Dedifferentiated amniotic fluid mesenchymal stem cell (primary cell): Measurements from ENCODE around the gene KIF14.
A peak's percentile ranks its signal among the peaks of the same experiment; 100 is the strongest.
"Not testable (repeated sequence)": the region's sequence is repeated elsewhere in the genome, so short reads cannot be mapped to it uniquely, and the experiment has no call there.

Experiments
- DNase-seq: peaks from one replicate; pipeline ENCODE4 v3.0.0-alpha.2; 2016; ENCODE audit errors: extremely low spot score

The KIF14 gene

DNA sequence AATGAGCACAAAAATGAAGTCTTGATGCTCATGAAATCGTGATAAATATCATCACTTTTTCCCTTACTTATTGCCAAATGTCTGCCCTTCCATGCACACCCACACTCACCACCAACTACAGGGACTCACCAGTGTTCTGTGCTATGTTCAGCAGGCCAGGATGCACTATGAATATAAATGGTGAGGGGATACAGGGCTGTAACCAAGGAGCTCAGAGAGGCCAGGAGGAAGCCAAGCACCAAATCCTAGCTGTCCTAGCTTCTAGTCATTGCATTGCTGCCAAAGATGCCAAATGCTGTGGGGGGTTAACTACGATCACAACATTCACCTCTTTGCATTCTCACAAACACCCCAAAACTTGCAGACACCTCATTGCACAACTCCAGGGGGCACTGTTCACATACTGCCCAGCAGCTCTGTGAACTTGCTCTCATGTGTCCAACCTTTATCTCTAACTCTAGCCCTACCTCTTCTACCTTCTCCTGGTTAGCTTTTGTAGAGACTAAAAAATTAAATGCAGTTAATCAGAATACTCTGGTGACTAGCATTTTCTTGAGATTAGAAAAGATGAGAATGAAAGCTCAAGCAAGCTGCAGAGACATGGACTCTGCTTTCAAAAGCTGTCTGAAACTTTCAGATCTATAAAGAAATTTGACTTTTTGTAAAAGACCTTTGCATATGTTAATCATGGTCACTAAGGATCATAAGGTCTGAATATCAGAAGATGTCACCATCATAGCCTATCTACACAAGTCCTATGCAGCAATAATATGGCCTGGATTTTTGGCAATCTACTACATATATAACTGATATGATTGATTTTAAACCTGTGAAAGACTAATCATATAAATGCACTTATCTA lies 13.9 kb upstream of the KIF14 start:
- no peak for DNase-seq

DNA sequence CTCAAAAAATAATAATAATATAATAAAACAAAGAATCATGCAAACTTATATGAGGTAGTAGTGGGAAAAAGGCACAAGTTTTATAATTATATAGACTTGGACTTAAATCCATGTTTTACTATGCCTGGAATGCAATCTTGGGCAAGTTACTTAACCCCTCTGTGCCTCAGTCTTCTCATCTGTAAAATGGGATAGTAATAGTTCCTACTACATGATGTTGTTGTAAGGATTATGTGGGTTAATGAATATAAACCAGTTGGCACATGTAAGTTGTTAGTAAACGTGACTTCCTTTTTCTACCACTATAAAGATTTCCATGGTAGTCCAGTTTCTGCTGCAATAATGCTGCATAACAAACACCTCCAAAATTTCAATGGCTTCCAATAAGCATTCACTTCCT lies 10.8 kb upstream of the KIF14 start:
- DNase-seq: no peak

DNA sequence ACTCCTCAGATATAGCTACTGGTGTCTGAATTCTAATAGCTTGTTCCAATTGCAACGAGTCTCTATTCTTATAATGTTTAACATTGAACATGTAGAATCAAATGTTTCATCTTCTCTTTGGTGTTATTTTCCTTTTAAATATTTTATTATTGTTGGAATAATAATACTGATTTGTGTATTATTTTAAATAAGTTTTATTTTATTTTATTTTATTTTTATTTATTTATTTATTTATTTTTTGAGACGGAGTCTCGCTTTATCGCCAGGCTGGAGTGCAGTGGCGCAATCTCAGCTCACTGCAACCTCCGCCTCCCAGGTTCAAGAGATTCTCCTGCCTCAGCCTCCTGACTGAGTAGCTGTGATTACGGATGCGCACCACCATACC lies 10.0 kb upstream of the KIF14 start:
- not testable (repeated sequence) for DNase-seq

DNA sequence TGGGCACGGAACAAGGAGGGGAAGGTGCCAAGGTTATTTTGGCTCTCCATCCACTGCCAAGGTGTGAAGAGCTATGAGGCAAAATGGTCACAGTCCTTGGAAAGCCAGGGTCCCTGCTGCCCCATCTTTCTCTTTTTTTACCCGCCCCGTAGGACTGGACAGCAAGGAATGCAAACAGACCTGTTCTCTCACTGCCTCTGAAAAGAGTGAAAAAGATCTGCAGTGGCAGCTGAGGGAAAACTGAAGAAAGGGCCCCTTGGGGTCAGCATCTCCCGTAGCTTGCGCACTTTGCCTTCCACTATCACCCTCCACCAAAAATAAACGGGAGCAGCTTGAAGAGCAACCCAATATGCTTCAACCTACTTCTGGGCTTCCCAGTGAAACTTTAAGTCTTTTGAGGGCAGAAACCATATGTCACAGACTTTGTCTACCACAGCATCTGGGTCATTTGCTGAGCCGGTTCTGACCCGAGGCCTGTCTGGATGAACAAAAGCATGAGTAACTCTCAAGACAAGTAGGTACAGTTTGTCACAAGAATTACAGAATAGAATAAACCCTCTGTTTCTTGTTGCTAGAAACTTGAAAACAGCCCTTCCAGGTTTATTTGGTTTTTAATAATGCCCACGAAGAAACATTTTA lies 9.4 kb upstream of the KIF14 start:
- DNase-seq: no peak

DNA sequence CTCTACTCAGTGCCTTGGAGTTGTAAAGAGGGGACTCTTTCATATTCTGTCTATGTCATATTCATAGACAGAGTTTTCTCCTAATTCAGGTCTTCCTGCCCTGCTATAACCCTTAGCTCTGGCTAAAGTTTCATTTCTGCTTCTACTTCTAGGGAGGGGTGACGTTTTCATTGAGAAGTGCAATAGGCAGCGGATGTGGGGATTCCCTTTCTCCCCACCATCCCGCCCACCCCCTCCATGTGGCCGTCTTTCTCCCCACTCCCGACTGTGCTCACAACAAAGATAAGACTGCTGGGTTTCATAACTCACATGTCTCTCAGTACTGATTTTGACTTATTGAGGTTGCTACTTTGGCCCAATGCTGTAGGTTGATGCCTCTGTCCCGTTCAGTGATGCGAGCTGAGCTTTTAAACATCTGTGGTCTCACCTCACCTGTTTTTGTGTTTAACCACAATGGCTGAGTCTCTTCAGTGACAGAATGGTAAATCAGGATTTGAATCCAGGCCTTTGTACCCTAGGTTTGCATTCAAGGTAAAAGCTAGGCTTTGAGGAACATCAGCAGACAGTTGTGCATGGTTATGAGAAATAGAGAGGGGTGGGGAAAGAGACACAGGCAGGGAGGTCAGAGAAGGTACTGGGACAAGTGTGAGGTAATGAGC lies 7.8 kb upstream of the KIF14 start:
- DNase-seq: no peak

DNA sequence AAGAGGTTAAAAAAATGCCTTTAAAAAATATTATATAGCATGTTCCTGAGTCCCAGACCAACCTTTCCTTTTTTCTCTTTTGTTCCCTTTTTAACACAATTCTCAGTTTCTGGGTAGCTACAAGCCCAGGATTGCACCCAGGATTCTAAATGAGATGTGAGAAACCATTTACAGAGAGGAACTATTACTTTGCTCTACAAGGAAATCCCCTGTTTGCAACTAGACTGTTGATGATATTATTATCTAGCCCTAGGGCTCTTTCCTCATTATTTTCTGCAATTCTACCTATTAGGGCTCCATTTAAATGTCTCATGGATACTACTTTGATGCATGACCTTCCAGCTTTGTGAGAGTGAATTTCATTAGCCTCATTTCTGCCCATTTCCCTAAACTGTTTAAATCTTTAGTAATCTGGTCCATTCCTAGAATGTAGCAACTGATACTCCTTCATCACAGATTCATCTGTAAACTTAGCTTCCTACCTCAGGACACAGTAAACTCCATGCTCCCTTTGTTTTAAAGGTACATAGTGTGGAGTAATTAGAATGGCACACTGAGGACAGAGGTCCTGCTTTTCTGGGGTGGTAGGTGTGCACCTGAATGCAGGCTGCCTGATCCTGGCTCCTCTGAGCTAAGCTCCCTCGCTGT lies 7.1 kb upstream of the KIF14 start:
- no peak for DNase-seq

DNA sequence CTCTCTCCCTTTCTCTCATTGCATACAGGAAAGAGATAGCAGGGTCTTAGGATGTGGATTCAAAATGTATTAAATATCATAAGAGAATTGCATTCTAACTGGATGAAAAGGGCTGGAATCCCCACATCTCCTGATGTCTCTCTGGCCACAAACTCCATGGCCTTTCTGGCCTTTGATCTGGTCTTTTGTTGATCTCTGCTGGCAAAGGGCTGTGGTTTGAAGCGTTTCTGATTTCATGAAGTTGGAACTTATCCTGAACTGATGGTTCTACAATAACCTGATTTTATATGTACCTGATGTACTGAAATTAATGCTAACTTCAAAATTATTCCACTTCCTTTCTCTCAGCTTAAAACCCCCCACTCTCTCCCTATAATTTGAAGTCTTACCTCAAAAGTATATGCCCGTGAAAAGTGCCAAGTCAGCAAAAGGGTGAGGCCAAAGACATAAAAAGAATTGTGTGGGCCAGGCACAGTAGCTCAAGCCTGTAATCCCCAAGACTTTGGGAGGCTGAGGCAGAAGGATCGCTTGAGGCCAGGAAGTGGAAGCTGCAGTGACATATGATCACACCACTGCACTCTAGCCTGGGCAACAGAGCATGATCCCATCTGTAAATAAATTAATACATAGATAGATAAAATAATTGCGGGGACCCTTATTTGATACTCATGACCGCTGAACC lies 6.4 kb upstream of the KIF14 start:
- DNase-seq: no peak

DNA sequence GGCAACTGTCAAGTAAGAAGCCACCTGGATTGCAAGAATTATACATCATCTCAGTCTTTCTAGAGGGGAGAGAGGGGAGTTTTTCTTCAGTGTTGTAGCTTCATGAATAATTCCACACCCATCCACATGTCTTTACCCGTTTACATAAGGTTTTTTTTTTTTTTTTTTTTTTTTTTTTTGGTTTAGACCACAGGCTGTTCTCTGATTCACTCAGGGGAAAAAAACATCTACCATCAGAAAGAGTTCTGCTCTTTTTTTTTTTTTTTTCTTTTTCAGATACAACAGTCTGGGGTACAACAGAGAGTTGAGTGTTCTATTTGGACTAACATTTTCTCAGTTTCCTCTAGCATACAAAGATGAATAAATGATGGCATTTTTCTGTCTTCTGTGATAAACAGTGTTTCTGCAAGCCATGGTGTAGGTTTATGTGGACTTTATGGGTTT lies 4.9 kb upstream of the KIF14 start:
- no peak for DNase-seq

DNA sequence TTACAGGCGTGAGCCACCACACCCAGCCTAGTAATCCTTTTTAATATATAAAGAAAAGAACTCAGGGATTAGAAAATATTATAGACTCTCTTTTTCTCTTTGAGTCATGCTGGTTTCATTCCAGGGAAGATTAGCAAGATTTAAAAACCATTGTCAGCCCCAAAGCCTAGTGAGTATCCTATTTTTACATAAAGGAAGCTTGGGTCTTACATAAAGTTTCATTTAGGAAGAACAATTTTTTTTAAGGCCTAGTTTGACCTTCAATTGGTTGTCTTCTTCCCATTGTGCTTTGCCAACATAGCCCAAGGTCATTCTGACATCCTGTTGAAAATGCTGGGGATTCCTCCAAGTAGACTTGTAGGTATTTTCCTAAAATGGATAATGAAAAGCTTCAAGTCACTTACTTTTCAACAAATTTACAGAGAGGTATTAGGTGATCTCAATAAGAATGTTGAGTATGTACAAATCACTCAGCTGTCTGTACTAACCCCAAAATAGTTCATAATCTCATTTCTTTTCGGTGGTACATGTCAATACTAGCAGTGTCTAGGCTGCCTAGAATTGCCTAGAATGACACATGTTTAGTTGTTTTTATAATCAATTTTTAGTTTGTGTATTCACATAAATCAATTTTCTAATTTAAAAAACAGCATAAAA lies 4.3 kb upstream of the KIF14 start:
- DNase-seq: no peak

DNA sequence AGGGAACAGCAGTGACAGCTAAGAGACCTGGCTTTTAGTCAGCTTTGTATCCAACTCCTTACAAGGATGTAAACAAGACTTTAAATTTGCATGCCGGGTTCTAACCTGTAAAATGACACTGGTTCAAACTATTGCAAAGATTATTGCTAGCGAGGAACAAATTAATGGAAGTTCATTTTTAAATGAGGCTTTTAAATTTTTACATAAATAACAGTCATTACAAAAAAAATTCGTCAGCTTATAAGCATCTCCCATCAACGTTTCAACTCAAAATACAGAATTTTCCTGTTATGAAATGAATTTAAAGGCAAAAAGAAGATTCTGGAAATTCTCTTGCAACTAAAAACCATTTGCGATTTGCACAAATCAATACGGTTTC lies 668 bp downstream of the KIF14 start:
- no peak for DNase-seq

DNA sequence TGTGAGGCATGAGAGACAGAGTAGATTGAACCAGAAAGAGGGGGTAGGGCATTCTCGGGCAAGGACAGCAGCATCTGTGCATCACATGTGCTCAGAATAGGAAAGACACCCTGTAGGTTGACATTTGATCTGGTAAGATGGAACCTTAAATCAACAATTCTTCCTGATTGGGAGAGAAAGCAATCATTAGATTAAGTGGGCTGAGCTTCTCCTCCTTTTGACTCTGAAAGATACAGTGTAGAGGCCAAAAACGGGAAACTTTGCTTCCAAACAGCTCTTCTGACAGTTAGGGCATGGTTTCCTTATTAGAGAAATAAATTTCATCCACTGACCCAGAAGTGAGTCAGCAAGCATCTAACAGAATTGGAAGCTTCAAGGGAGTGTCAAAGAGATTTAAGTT lies 9.7 kb downstream of the KIF14 start:
- no peak for DNase-seq

DNA sequence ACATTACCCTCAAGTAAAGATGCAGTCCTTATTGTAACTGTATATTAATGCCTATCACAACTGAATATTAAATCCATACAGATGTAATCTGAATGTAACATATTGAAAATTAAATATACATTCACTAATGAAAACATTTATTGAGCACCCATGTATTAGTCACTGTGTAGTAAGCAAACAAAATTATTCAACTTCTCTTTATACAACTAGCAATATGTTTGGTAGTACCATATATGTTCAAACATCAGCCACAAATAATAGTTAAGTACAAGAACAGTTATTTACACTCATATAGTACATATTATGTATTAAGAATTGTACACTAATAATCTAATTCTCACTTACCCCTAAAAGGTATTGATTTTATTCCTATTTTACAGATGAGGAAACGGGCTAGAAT lies 17.9 kb downstream of the KIF14 start:
- DNase-seq: no peak

DNA sequence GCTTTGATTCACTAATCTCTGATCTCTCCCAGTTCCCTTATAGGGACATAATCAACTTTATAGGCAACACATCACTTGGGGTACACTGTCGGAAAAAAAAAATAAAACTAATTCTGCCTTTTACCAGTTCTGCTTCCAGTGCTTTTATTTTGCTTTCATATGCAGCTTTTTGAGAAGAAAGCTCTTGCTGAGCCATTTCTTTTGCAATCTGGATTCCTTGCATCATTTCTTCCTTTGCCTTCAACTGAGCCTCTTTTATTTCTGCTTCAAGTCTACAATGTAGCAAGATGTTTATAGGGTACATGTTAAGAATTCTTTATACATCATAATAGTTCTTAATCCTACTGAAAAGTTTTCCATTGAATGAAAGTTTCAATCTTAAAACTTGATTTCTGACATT lies 30.6 kb downstream of the KIF14 start:
- no peak for DNase-seq

DNA sequence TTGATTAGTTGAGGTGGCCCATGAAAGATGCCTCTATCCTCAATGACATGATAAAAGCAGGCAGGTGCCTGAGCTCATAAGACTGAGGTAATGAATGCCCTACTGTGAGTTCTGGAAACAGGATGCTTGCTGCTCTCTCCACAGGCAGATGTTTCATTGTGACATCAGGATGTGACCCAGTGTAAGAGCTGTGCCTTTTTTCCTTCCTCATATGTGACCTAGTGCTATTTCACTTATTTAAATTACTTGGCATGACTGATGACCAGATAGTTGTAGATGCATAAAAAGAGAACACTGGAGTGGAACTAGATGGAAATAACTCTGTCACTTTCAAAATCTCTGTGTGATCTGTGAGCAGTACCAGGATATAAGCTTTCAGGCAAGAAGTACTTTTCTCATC lies 31.9 kb downstream of the KIF14 start:
- no peak for DNase-seq

DNA sequence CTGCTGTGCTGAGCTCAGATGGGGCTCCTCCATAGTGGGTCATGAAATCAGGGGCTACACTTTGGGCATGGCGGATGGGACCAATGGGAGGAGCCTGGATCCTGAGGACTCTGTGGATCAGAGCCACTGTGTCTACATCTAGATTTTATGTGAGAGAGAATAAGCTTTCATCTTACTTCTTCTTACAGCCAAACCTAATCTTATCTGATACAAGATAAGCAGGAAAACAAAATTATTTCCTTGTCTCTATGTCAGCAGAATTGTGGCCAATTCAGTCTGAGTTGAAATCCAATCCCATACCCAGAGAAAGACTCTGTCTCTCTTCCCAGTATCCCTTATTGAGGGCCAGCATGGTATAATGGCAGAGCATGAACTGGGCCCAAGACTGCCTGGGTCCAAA lies 56.2 kb downstream of the KIF14 start:
- no peak for DNase-seq

DNA sequence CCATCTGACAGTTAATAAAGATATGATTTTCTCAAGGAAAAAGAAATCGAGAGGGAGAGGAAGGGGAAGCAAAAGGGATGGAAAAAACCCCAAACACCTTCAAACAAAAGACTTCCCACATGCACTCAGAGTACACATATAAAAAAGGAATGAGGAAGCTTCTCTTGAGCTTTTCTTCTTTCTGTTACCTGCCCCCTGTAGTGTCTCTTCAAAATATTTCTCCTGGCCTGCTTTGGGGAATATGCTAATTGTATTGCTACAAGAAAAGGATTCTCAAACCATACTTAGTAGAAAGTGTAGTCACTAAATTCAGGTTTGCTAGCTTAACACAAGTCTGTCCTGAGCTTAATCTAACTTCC lies 58.7 kb downstream of the KIF14 start:
- no peak for DNase-seq

DNA sequence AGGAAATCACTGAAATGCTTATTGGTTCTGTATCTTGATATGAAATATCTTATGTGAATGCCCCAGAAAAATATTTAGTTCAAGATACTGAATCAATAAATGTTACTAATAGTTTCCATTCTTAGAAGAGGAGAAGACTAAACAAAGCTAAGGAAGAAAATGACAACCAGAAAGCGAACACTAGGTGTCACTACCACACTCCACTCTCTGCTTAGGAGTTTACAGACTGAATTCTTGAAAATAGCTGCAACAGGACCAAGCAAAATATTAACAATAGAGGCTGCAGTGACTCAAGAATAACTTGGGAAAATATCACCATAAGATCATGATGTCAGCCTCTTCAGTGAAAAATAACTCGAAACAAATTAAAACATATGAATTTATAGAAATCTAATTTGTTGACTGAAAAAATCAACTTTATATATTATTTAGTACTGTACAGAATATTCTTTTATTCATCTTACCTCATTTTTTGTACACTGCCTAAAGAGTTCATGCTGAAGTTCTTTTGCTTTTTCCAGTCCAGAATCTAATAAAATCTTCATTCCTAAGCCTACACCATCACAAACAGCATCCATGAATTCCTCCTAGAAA lies 61.6 kb downstream of the KIF14 start:
- DNase-seq: peak; percentile 82

DNA sequence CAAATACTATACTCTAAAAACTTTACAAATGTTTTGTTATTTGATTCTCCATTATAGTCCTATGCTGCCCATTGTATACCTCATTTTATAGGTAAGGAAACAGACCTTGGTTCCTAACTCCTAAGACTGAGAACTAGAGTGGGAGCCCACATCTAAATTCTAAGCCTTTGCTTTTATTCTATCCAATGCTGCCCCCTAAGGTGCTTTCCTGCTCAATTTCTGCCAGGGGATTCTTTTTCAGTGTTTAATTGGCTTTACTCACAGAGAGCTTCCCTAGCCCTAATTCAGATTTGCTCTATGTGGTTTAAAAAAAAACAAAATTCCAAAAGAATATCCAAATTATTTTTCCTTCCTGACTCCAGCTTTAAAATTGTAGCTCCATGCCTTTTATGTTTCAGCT lies 64.5 kb downstream of the KIF14 start:
- no peak for DNase-seq

DNA sequence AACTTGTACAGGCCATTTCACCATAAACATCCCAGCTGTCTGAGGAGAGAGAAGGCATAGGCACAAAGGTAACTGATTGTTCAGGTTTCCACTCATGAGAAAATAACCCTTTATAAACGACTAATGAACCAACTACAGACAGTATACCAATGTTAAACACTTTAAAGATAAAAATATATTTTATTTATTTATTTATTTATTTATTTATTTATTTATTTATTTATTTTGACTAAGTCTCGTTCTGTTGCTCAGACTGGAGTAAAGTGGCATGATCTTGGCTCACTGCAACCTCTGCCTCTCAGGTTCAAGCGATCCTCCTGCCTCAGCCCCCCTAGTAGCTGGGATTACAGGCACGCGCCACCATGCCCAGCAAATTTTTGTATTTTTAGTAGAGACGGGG lies 67.8 kb downstream of the KIF14 start:
- DNase-seq: not testable (repeated sequence)

DNA sequence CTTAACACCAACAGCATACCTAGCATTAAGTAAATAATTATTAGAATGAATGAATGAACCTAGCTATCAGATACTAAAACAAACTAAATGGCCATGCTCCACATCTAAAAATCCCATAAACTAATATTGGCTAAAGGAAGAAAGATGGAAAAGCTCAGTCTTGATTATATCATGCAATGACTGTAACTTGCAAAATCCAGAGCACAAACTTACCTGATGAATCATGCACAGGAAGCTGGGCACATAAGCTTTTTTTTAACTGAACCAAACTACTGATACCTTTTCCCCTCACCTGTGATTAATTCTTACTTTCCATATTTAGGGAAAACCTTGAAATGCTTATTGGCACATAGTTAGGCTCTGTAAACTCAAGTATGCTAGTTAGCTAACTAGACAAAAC lies 70.2 kb downstream of the KIF14 start:
- no peak for DNase-seq

DNA sequence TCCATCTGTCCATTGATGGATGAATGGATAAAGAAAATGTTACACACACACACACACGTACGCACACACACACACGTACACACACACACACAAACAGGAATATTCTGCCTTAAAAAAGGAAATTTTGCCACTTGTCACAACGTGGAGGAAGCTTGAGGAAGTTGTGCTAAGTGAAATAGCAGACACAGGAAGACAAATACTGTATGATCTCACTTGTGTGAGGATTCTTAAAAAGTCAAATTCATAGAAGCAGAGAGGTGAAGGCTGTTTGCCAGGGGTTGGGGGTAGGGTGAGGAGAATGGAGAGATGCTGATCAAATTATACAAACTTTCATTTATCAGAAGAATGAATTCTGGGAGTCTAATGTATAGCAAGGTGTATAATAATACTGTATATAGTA lies 73.2 kb downstream of the KIF14 start:
- no peak for DNase-seq
